DMS 273 (cell line): ENCODE results near the gene GP1BA.
"Not testable (repeated sequence)": the region's sequence is repeated elsewhere in the genome, so short reads cannot be mapped to it uniquely, and the experiment has no call there.

Source experiments
- DNase-seq: peaks from one replicate; lab custom pipeline; 2025; ENCODE audit not compliant: unreplicated experiment; lab: John Stamatoyannopoulos, UW

Gene GP1BA

DNA sequence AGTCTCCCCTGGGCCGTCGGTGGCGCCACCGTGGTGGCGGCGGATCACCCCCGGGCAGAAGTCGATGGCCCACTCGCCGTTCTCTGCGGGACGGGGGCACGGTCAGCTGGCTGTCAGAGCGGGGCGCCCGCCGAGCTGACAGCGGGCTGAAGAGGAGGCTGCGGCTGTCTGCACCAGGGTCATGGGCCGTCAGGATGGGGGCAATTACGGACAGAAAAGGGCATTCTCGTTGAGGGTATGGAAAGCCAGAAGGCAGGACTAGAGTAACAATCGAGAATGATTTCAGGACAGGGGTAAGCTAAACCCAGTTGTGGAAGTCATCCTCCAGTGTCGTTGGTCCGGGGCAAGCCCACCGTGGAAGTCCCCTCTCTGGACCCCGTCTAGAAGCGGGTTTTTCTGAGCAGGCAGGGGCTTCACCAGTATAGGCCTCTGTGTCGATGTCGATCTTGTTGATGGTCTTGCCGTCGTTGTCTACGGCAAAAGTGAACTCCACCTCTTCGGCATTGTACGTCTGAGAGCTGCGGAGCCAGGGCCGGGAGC is 30.9 kb upstream of the GP1BA start:
- DNase-seq: no peak

DNA sequence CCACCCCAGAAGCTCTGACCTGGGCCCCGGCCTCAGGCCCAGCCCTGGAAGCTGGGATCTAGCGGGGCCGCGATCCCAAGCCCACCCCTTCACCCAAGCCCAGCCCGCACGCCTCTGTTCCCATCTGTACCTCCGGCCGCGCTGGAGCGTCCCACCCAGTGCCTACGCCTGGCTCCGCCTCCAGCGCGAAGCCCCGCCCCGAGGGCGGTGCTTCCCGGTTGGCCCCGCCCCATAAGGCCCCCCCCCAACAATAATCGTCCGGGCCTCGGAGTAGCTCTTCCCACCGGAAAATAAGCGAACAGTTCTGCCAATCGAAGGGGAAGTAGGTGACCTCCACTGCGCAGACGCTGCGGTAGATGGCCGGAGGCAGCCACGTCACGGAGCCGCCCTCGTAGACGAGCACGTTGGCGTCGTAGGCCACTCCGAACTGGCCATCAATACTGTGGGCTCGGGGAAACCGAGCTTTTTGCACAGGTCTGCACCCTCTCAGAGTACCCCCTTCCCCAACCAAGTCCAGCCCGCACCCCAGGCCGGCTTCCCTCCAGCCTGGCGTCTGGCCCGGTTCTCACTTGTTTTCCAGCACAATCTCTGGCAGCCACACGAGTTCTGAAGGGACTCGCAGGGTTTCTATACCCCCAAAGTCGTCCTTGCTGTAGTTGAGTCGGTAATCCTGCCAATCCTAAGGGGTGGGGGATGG is 30.3 kb upstream of the GP1BA start:
- no peak for DNase-seq

DNA sequence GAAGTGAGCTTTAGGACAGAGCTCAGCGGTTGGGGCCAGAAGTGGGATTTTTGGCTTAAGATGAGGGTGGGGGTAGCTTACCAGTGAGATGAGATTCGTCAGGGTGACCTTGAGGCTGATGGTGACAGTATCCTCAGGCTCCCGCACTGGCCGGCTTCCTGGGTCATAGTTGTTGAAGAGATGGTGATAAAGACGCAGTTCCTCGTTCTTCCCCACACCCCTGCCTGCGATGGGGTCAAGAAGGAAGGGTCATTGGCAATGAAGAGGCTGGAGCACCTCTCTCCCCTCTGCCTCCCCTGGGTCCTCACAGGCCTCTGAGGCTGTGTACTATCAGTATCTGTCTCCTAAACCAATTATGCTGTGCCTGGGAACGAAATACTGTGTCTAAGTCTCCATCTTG is 29.5 kb upstream of the GP1BA start:
- no peak for DNase-seq

DNA sequence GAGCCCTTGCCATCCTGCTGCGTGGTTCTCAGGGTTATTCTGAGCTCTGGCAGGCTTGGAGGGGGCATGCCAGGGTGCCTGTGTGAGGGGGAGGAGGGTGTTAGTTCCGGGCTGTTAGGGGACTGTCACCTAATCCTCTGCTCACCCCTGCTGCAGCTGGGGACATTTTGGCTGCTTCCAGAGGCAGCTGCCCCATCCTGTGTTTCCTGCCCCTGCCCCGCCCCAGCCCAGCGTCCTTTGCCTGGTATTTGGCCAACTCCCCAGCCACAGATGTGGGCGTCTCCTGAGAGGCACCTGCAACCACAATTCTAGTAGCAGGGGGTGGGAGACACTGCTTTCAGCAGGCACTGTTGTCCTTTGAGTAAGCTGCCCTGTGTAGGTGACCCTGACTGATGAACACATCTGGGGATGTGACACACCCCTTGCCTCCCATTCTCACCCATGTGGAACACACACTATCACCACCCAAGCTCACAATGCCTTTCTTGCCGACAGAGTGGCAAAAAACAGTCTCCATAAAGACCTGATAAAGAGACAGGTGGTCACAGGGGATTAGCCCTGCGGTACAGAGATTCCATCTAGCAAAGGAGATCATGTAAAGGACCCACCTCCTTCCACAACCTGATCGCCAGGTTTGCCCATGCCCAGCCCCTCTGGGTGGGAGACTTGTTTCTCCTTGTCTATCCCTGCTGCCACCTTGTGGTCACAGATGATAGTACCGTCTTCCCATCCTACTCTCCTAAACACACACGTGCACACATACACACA is 28.8 kb upstream of the GP1BA start, which contains the start of gene CHRNE:
TSS of gene CHRNE (minus strand) at position 48 of the 768 bp plus-strand sequence. CDS start at position 13, 35 bp downstream.
- DNase-seq: peak; percentile 83

DNA sequence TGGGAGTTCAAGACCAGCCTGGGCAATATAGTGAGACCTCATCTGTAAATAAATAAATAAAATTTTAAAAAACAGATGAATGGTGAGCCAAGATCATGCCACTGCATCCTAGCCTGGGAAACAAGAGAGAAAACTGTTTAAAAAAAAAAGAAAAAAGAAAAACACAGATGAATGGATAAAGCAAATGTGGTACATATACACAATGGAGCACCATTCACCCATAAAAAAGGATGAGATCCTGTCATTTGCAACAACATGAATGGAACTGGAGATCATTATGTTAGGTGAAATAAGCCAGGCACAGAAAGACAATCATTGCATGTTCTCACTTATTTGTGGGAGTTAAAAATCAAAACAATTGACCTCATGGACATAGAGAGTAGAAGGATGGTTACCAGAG is 25.4 kb upstream of the GP1BA start:
- DNase-seq: not testable (repeated sequence)

DNA sequence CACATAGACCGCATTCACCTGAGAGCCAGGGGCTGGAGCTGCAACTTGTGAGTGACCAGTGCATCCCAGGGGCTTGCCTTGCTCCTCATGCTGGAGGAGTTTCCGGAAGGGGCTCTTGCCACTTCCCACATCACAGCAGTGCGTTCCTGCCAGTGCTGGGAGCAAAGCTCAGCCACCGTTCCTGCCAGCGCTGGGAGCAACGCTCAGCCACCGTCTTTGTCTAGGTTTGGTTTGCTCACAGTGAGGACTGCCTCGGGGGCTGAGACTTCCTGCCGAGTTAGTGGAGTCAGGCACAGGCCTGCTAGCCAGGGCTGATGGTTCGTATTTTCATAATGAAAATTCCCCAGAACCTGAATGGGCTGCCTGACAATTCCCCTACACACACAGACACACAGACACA is 23.8 kb upstream of the GP1BA start:
- no peak for DNase-seq

DNA sequence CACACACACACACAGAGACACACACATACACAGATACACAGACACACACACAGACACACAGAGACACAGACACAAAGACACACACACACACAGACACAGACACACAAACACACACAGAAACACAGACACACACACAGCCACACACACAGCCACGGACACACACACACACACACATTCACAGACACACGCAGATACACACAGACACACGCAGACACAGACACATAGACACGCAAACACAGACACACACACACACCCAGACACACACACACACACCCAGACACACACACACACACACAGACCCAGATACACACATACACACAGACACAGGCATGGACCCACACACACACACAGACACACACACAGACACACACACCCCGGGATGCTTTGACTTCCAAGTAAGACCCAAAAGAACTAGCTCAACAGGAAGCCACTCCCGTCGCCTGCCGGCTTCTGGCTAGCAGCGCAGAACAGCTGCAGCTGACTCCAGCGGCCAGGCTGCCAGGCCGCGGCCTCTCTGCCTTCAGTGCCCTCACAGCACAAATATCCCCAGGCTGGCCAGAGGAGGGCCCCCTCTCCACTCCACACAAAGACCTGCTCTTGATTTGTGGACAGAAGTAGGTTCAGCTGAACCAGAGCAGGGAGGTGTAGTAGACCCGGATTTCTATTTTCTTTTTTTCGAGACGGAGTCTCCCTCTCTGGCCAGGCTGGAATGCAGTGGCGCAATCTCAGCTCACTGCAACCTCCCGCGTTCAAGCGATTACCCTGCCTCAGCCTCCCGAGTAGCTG is 23.2 kb upstream of the GP1BA start:
- peak; percentile 91 for DNase-seq

DNA sequence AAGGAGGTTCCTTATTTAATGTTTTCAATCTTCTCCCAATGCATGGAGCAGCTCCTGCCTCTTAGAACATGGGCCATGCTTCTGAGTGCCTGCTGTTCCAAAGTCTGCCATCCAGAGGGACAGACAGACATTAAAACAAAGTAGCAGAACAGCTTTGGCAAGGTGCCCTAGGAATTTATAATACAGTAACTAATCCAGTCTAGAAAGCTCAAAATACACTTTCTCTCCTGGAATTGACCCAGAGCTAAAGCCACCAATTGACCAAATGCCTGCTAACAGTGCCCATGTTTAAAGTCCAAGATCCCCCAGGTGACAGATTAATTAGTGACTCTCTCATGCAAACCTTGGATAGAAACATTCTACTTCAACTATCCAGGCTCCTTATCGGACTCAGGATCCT is 18.1 kb upstream of the GP1BA start:
- peak; percentile 45 for DNase-seq

DNA sequence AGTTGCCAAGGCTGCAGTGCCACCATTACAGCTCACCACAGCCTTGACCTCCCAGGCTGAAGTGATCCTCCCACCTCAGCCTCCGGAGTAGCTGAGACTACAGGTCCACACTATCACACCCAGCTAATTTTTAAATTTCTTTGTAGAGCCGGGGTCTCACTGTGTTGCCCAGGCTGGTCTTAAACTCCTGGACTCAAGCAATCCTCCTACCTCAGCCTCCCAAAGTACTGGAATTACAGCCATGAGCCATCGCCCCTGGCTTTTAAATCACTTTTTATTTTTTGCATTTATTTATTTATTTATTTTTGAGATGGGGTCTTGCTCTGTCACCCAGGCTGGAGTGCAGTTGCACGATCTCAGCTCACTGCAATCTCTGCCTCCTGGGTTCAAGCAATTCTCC is 17.5 kb upstream of the GP1BA start:
- DNase-seq: not testable (repeated sequence)

DNA sequence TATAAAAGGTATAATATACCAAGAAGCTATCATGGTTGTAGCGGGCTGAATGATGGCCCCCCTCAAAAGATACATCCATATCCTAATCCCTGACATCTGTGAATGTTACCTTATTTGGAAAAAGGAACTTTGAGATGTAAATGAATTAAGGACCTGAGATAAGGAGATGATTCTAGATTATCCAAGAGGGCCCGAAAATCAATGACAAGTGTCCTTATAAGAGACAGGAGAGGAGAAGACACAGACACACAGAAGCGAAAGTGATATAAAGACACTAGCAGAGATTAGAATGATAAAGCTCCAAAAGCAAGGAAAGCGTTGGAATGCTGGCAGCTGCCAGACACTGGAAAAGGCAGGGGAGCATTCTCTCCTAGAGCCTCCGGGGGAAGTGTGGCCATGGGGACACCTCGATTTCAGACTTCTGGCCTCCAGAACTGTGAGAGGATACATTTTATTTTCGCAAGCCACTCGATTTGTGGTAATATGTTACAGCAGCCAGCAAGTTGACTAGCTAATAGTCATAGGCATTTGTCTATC is 12.5 kb upstream of the GP1BA start:
- DNase-seq: no peak

DNA sequence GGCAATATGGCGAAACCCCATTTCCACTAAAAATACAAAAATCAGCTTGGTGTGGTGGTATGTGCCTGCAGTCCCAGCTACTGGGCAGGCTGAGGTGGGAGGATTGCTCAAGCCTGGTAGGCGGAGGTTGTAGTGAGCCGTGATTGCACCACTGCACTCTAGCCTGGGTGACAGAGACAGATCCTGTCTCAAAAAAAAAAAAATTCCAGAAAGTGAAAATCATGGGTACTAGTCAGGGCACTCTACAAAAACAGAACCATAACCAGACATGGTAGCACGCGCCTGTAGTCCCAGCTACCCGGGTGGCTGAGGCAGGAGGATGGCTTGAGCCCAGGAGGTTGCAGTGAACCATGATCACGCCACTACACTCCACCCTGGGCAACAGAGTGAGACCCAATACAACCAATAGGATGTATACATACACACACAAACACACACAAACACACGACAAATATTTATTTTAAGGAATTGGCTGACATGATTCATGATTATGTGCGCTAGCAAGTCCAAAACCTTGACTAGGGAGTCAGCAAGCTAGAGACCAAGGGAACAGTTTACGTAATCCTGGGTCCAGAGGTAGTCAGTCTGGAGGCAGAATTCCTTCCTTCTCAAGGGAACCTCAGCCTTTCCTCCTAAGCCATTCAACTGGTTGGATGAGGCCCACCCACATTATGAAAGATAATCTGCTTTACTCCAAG is 11.6 kb upstream of the GP1BA start:
- no peak for DNase-seq

DNA sequence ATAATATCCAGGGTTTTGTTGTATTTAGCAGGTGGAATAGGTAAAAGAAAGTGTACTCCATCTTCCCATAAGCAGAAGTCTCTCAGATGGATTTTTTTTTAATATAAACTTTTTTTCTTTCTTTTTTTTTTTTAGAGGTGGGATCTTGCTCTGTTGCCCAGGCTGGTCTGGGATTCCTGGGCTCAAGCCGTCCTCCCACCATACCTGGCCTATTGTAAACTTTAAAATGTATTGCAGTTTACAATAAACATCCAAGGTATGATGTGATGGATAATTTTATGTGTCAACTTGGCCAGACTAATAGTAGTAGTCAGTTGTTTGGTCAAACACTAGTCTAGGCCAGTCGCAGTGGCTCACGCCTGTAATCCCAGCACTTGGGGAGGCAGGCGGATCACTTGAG is 10.8 kb upstream of the GP1BA start:
- no peak for DNase-seq

DNA sequence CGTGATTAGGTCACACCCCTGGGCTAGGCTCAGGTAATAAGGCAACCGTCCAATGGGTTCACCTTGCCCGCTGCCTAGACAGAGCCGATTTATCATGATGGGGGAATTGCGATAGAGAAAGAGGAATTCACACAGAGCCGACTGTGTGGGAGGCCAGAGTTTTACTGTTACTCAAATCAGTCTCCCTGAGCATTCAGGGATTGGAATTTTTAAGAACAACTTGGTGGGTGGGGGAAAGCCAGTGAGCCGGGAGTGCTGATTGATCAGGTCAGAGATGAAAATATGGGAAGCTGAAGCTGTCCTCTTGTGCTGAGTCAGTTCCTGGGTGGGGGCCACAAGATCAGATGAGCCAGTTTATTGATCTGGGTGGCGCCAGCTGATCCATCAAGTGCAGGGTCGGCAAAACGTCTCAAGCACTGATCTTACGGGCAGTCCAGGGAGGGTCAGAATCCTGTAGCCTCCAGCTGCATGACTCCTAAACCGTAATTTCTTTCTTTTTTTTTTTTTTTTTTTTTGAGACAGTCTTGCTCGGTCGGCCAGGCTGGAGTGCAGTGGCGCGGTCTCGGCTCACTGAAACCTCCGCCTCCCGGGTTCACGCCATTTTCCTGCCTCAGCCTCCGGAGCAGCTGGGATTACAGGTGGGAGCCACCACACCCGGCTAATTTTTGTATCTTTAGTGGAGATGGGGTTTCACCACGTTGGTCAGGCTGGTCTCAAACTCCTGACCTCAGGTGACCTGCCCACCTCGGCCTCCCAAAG is 5.3 kb upstream of the GP1BA start:
- not testable (repeated sequence) for DNase-seq

DNA sequence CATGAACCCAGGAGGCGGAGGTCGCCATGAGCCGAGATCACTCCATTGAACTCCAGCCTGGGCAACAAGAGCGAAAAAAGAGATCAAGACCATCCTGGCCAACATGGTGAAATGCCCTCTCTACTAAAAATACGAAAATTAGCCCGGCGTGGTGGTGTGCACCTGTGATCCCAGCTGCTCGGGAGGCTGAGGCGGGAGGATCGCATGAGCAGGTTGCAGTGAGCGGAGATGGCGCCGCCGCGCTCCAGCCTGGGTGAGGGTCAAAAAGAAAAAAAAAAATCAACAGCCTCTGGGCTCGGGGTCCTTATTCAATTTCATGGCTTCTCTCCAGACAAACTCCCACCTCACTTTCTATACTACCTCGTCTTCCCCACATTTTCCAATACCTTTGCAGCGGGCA is 3.2 kb upstream of the GP1BA start:
- DNase-seq: no peak

DNA sequence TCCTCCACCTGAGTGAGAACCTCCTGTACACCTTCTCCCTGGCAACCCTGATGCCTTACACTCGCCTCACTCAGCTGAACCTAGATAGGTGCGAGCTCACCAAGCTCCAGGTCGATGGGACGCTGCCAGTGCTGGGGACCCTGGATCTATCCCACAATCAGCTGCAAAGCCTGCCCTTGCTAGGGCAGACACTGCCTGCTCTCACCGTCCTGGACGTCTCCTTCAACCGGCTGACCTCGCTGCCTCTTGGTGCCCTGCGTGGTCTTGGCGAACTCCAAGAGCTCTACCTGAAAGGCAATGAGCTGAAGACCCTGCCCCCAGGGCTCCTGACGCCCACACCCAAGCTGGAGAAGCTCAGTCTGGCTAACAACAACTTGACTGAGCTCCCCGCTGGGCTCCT is 679 bp downstream of the GP1BA start:
- DNase-seq: no peak

DNA sequence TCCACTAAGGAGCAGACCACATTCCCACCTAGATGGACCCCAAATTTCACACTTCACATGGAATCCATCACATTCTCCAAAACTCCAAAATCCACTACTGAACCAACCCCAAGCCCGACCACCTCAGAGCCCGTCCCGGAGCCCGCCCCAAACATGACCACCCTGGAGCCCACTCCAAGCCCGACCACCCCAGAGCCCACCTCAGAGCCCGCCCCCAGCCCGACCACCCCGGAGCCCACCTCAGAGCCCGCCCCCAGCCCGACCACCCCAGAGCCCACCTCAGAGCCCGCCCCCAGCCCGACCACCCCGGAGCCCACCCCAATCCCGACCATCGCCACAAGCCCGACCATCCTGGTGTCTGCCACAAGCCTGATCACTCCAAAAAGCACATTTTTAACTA is 1.6 kb downstream of the GP1BA start:
- DNase-seq: no peak

DNA sequence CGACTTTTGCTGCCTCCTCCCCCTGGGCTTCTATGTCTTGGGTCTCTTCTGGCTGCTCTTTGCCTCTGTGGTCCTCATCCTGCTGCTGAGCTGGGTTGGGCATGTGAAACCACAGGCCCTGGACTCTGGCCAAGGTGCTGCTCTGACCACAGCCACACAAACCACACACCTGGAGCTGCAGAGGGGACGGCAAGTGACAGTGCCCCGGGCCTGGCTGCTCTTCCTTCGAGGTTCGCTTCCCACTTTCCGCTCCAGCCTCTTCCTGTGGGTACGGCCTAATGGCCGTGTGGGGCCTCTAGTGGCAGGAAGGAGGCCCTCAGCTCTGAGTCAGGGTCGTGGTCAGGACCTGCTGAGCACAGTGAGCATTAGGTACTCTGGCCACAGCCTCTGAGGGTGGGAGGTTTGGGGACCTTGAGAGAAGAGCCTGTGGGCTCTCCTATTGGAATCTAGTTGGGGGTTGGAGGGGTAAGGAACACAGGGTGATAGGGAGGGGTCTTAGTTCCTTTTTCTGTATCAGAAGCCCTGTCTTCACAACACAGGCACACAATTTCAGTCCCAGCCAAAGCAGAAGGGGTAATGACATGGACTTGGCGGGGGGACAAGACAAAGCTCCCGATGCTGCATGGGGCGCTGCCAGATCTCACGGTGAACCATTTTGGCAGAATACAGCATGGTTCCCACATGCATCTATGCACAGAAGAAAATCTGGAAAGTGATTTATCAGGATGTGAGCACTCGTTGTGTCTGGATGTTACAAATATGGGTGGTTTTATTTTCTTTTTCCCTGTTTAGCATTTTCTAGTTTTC is 2.3 kb downstream of the GP1BA start:
- peak; percentile 26 for DNase-seq

DNA sequence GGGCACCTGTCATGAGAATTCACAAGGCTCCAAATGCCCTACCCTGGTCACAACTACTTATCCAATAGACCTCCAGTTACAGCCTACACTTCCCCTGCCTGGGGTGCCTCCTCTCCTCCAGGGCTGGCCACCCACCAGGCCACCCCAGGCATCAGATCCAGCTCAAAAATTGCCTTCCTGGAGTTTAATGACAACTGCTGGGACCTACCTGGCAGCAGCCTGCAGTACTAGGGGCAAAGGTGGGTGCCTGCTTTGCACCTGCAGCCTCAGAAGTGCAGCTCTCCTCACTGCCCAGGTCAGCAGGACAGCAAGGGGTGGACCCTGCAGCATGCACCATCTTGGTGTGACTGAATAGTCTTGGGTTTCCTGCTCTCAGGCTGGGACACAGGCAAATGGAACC is 3.6 kb downstream of the GP1BA start:
- no peak for DNase-seq

DNA sequence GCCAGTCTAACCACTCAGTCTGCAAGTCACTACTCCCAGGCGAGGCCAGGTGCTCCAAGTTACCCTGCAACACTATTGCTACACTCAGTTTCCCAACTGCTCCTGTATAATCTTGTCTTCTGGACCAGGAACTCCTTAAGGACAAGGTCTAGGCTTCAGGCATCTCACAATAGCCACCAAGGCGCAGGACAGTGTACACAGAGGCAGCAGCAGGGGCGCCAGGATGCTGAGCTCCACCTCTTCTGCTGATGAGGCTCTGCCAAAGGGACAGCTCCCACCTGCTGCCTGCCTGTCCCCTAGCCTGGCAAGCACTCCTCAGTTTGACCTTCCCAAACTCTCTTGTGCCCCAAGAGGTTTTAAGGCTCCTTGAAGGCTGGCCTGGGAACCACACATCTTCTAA is 4.4 kb downstream of the GP1BA start:
- DNase-seq: no peak
